ENCODE results near the gene MCHR1. TPM values are rescaled to one million over a fixed set of nuclear protein-coding genes. Genes with fewer than 3 reads are reported as not detected.
A peak's percentile ranks its signal among the peaks of the same experiment; 100 is the strongest.

Gene MCHR1
- total RNA-seq: not detected in 2 replicates

- DNase-seq (ENCODE audit: low read depth) (no peak), FAIRE-seq (no peak)
- peaks cover 6% of the 10 kb centered on the region for H3K27me3 ChIP-seq (ENCODE audit: control insufficient read depth, insufficient read depth, low read length)
- TF ChIP-seq CTCF (IDR thresholded peaks at IDR 0.05; ENCODE audit: insufficient read depth, low read length, severe bottlenecking): no peak
- H3K36me3 ChIP-seq (ENCODE audit: control insufficient read depth, insufficient read depth, low read length): no peaks in the 10 kb centered on the region
- no peak within 1 kb of the TSS for H3K4me3 ChIP-seq (ENCODE audit: low read depth, low read length)
Observed at GRCh38 chr22:40679249-40679963, at the start of gene MCHR1. Gene MCHR1, plus strand, starts transcription at chr22:40679484. Its CDS starts 169 bp downstream, at chr22:40679653.

- H3K27me3 ChIP-seq (ENCODE audit: control insufficient read depth, insufficient read depth, low read length): no peaks in the 10 kb centered on the region
- H3K36me3 ChIP-seq (ENCODE audit: control insufficient read depth, insufficient read depth, low read length): no peaks in the 10 kb centered on the region
- no peak overlapping the region for H3K4me3 ChIP-seq (ENCODE audit: low read depth, low read length)
- no peak for FAIRE-seq
- no peak for TF ChIP-seq CTCF (IDR thresholded peaks at IDR 0.05; ENCODE audit: insufficient read depth, low read length, severe bottlenecking)
- no peak for DNase-seq (ENCODE audit: low read depth)
Observed at GRCh38 chr22:40631925-40632324, 47.4 kb upstream of the MCHR1 start.

DNA sequence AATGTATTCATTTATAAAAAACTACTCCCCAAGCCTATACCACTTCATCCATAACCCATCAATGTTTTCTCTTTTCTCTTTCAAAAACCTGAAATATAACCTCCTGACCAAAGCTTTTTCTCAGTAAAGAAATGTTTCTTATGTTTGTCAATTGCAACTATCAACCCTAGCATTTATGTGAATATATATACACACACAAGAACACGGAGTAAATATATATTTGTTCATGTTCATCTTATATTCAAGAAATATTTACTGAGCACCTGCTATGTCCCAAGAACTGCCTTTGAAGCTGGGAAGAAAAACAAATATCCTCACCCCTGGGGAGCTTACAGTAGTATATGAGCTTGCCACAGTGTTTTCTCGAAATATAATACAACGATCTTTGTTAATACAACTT lies 46.2 kb upstream of the MCHR1 start:
- no peak for FAIRE-seq
- no peak for DNase-seq (ENCODE audit: low read depth)
- TF ChIP-seq CTCF (IDR thresholded peaks at IDR 0.05; ENCODE audit: insufficient read depth, low read length, severe bottlenecking): no peak

DNA sequence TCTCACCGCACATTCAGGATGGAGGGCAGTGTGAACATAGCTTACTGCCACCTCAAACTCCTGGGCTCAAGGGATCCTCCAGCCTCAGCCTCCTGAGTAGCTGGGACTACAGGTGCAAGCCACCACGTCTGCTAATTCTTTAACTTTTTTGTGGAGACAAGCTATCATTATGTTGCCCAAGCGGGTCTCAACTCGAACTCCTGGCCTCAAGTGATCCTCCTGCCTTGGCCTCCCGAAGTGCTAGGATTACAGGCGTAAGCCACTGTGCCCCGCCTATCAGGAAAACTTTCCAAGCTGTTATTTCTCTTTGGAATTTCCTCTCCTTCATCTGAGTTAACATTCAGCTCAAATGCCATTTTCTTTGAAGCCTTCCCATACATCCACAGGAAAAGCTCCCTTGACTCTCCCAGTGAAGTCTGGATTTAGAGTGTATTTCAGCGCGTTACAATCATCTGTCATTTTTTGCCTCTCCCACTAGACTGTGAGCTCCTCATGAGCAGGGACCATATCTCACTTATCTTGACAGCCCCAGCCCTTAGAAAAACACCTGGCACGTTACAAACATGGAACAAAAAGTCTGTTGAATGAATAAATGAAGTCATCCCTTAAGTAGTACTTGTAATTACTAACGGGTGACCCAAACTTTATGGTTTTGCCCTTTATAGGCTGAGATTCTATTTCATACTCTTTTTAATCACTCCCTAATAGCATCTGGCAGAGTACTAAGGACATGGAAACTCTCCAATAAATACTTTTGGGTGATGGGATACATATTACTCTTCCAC lies 45.0 kb upstream of the MCHR1 start:
- Histone ChIP-seq H3K36me3 (ENCODE audit: control insufficient read depth, insufficient read depth, low read length) (no peaks in the 10 kb centered on the region), H3K27me3 (ENCODE audit: control insufficient read depth, insufficient read depth, low read length) (no peaks in the 10 kb centered on the region), H3K4me3 (ENCODE audit: low read depth, low read length) (no peak overlapping the region)
- no peak for TF ChIP-seq CTCF (IDR thresholded peaks at IDR 0.05; ENCODE audit: insufficient read depth, low read length, severe bottlenecking)
- DNase-seq (ENCODE audit: low read depth) (no peak), FAIRE-seq (no peak)

More for the DNA sequence above, 46.2 kb upstream of the MCHR1 start:
- no peak overlapping the region for H3K4me3 ChIP-seq (ENCODE audit: low read depth, low read length)
- H3K27me3 ChIP-seq (ENCODE audit: control insufficient read depth, insufficient read depth, low read length): no peaks in the 10 kb centered on the region
- H3K36me3 ChIP-seq (ENCODE audit: control insufficient read depth, insufficient read depth, low read length): no peaks in the 10 kb centered on the region

- DNase-seq (ENCODE audit: low read depth): no peak
- Histone ChIP-seq H3K27me3 (ENCODE audit: control insufficient read depth, insufficient read depth, low read length) (no peaks in the 10 kb centered on the region), H3K4me3 (ENCODE audit: low read depth, low read length) (peak overlapping the region; percentile 77), H3K36me3 (ENCODE audit: control insufficient read depth, insufficient read depth, low read length) (no peaks in the 10 kb centered on the region)
- peak; percentile 79 for FAIRE-seq
- no peak for TF ChIP-seq CTCF (IDR thresholded peaks at IDR 0.05; ENCODE audit: insufficient read depth, low read length, severe bottlenecking)
Observed at GRCh38 chr22:40635043-40635939, 44.0 kb upstream of the MCHR1 start.
